ENCODE results near the gene GARNL3. TPM values are rescaled to one million over a fixed set of nuclear protein-coding genes. Genes with fewer than 3 reads are reported as not detected.

GARNL3 gene
- total RNA-seq, 2 experiments from 2014 or later = 3.8 to 4.2 TPM

- no peak for DNase-seq
- peaks cover 31% of the 10 kb centered on the region for H3K4me1 Mint-ChIP-seq (ENCODE audit: low read depth)
- no peaks in the 10 kb centered on the region for H3K9me3 Mint-ChIP-seq
- H3K4me3 Mint-ChIP-seq = no peak overlapping the region
- TF ChIP-seq, protein P1, sequence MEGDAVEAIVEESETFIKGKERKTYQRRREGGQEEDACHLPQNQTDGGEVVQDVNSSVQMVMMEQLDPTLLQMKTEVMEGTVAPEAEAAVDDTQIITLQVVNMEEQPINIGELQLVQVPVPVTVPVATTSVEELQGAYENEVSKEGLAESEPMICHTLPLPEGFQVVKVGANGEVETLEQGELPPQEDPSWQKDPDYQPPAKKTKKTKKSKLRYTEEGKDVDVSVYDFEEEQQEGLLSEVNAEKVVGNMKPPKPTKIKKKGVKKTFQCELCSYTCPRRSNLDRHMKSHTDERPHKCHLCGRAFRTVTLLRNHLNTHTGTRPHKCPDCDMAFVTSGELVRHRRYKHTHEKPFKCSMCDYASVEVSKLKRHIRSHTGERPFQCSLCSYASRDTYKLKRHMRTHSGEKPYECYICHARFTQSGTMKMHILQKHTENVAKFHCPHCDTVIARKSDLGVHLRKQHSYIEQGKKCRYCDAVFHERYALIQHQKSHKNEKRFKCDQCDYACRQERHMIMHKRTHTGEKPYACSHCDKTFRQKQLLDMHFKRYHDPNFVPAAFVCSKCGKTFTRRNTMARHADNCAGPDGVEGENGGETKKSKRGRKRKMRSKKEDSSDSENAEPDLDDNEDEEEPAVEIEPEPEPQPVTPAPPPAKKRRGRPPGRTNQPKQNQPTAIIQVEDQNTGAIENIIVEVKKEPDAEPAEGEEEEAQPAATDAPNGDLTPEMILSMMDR (IDR thresholded peaks at IDR 0.05) = no peak
- POLR2A ChIA-PET = interaction anchor here (1.1 kb wide), 1 partner anchor 8 kb away, joined by 3 read pairs; no protein-coding TSS in a partner anchor
- CTCF ChIA-PET = interaction anchor here (2.7 kb wide), 1 partner anchor 9 kb away, joined by 13 read pairs; no protein-coding TSS in a partner anchor
- no peak for ATAC-seq
- intact Hi-C loops (cut with micrococcal nuclease) = loop anchor here (10.0 kb wide), 1 partner anchor 172 kb away; the partner anchor contains the start of gene SLC2A8
- no peak overlapping the region for H3K27ac Mint-ChIP-seq
- H3K36me3 Mint-ChIP-seq (ENCODE audit: low read depth) = no peaks in the 10 kb centered on the region
- peaks cover 15% of the 10 kb centered on the region for H3K27me3 Mint-ChIP-seq
Observed at GRCh38 chr9:127223266-127223665, 41.3 kb upstream of the GARNL3 start.

DNA sequence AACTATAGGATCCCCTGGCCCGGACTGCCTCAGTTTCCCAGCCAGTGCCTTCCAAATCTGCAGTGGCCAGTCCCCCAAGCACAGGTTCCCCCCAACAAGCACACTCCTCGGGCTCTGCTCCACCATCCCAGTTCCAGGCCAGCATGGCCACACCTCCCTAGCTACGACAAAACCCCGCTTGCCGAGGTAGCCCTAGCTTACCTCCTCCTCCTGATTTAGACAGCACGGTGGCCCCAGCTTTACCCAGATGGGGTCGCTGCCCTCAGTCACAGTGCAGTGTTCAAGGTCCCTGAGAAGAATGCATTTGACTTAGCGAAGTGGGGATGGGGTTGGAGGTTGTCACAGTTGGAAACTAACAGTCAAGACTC, 40.8 kb upstream of the GARNL3 start:
- peak overlapping the region; percentile 74 for H3K4me3 Mint-ChIP-seq
- no peak overlapping the region for H3K27ac Mint-ChIP-seq
- peaks cover 15% of the 10 kb centered on the region for H3K27me3 Mint-ChIP-seq
- H3K4me1 Mint-ChIP-seq (ENCODE audit: low read depth) = peaks cover 31% of the 10 kb centered on the region
- ChIA-PET POLR2A (interaction anchor here (1.1 to 4.0 kb wide), 3 partner anchors 9 to 227 kb away, joined by 3 to 28 read pairs (median 5); partner anchors contain the start of genes LRSAM1 and RPL12), CTCF (interaction anchor here (0.9 to 2.7 kb wide), 4 partner anchors 9 to 228 kb away, joined by 3 to 13 read pairs (median 4); partner anchors contain the start of genes LRSAM1 and RPL12)
- intact Hi-C loops (cut with micrococcal nuclease) = loop anchor here (10.0 kb wide), 1 partner anchor 171 kb away; the partner anchor contains the start of gene SLC2A8
- H3K36me3 Mint-ChIP-seq (ENCODE audit: low read depth) = no peaks in the 10 kb centered on the region
- H3K9me3 Mint-ChIP-seq = no peaks in the 10 kb centered on the region
- DNase-seq (peak; percentile 29), ATAC-seq (no peak)
- TF ChIP-seq, protein P1 (IDR thresholded peaks at IDR 0.05) = no peak

- TF ChIP-seq, protein P1 (IDR thresholded peaks at IDR 0.05) = peak; percentile 29
- intact Hi-C loops (cut with micrococcal nuclease) = loop anchor here (10.0 kb wide), 1 partner anchor 170 kb away; the partner anchor contains the start of gene SLC2A8
- no peaks in the 10 kb centered on the region for H3K36me3 Mint-ChIP-seq (ENCODE audit: low read depth)
- peak overlapping the region; percentile 74 for H3K4me3 Mint-ChIP-seq
- DNase-seq = peak; percentile 90
- peaks cover 15% of the 10 kb centered on the region for H3K27me3 Mint-ChIP-seq
- H3K4me1 Mint-ChIP-seq (ENCODE audit: low read depth) = peaks cover 31% of the 10 kb centered on the region
- peak; percentile 79 for ATAC-seq
- H3K9me3 Mint-ChIP-seq = no peaks in the 10 kb centered on the region
- peak overlapping the region; percentile 78 for H3K27ac Mint-ChIP-seq
- ChIA-PET CTCF (interaction anchor here (0.9 to 2.7 kb wide), 4 partner anchors 10 to 227 kb away, joined by 3 to 13 read pairs (median 4); partner anchors contain the start of genes LRSAM1 and RPL12), POLR2A (interaction anchor here (1.1 to 4.0 kb wide), 3 partner anchors 9 to 226 kb away, joined by 3 to 28 read pairs (median 5); partner anchors contain the start of genes LRSAM1 and RPL12)
Observed at GRCh38 chr9:127224178-127224882, 40.2 kb upstream of the GARNL3 start.

- TF ChIP-seq, protein P1 (IDR thresholded peaks at IDR 0.05) = no peak
- ChIA-PET POLR2A (interaction anchor here (0.7 to 4.0 kb wide), 5 partner anchors 10 to 388 kb away, joined by 3 to 28 read pairs (median 5); partner anchors contain the start of genes LRSAM1, RPL12 and ZNF79), CTCF (interaction anchor here (1.0 to 2.7 kb wide), 3 partner anchors 10 to 226 kb away, joined by 3 to 13 read pairs (median 4); partner anchors contain the start of genes LRSAM1 and RPL12)
- intact Hi-C loops (cut with micrococcal nuclease) = loop anchor here (10.0 kb wide), 1 partner anchor 170 kb away; the partner anchor contains the start of gene SLC2A8
- H3K9me3 Mint-ChIP-seq = no peaks in the 10 kb centered on the region
- H3K36me3 Mint-ChIP-seq (ENCODE audit: low read depth) = no peaks in the 10 kb centered on the region
- no peak overlapping the region for H3K27ac Mint-ChIP-seq
- ATAC-seq (peak; percentile 89), DNase-seq (peak; percentile 97)
- H3K4me3 Mint-ChIP-seq = peak overlapping the region; percentile 79
- peaks cover 31% of the 10 kb centered on the region for H3K4me1 Mint-ChIP-seq (ENCODE audit: low read depth)
- peaks cover 18% of the 10 kb centered on the region for H3K27me3 Mint-ChIP-seq
Observed at GRCh38 chr9:127224883-127225739, 39.5 kb upstream of the GARNL3 start.
